H1 (cell line): ENCODE results near the gene GNG10. TPM values are rescaled to one million over a fixed set of nuclear protein-coding genes. Genes with fewer than 3 reads are reported as not detected.

Experiments
- CTCF ChIA-PET: fragments of 300-600 bp; sonication (Branson Sonifier 250); formaldehyde crosslinking; loops from one replicate; lab custom pipeline; 2021; ENCODE audit not compliant: partially characterized antibody; lab: Charles Lee
- POLR2A ChIA-PET: fragments of 300-600 bp; sonication (Branson Sonifier 250); formaldehyde crosslinking; loops from one replicate; lab custom pipeline; 2021; ENCODE audit warnings: inconsistent platforms; ENCODE audit not compliant: partially characterized antibody; lab: Charles Lee
- DNase-seq, 2 experiments: peaks; one replicate each; pipeline versions ENCODE4 v3.0.0 to v3.0.0-alpha.2; 2010 to 2022; ENCODE audit warnings: low spot score in 2 of 2, low read depth in 1 of 2, mixed read lengths in 1 of 2
- FAIRE-seq: peaks from 2 replicates; lab custom pipeline; 2011; peaks lifted over from hg19 to GRCh38; lab: Jason Lieb, UNC
- H2AFZ ChIP-seq: 2 replicates; pipeline ENCODE4 v1.8.1; 2012; ENCODE audit warnings: low read length, inconsistent platforms
- H2AK5ac ChIP-seq: 2 replicates; pipeline ENCODE4 v1.6.1; 2013; ENCODE audit warnings: low read depth, low read length
- H2BK120ac ChIP-seq: replicated peaks from 2 replicates; pipeline ENCODE3; 2013; ENCODE audit warnings: low read depth, low read length, inconsistent platforms
- H2BK12ac ChIP-seq: 2 replicates; pipeline ENCODE4 v1.6.1; 2013; ENCODE audit warnings: low read depth, low read length
- H2BK15ac ChIP-seq: 2 replicates; pipeline ENCODE4 v1.6.1; 2013; ENCODE audit warnings: low read length
- H2BK20ac ChIP-seq: 2 replicates; pipeline ENCODE4 v1.6.1; 2013; ENCODE audit warnings: low read length
- H2BK5ac ChIP-seq: 2 replicates; pipeline ENCODE4 v1.6.1; 2013; ENCODE audit warnings: low read depth, low read length
- H3K14ac ChIP-seq: 2 replicates; pipeline ENCODE4 v1.6.1; 2013; ENCODE audit warnings: inconsistent platforms; ENCODE audit not compliant: insufficient read length
- H3K18ac ChIP-seq: 2 replicates; pipeline ENCODE4 v1.6.1; 2013; ENCODE audit warnings: low read length; ENCODE audit errors: extremely low read depth
- H3K23ac ChIP-seq: 2 replicates; pipeline ENCODE4 v1.6.1; 2013; ENCODE audit warnings: inconsistent platforms; ENCODE audit not compliant: insufficient read length
- H3K23me2 ChIP-seq: 2 replicates; pipeline ENCODE4 v1.6.1; 2013; ENCODE audit warnings: low read depth, low read length
- H3K27ac ChIP-seq: 2 replicates; pipeline ENCODE4 v1.6.1; 2011; ENCODE audit warnings: low read depth, low read length, inconsistent platforms
- H3K27me3 ChIP-seq, 4 experiments: replicated peaks in 1 of 4; 1 replicate in 1 of 4; 2 replicates in 3 of 4; pipeline versions ENCODE4 v1.6.1 to v1.8.1; 2011 to 2013; ENCODE audit warnings: low read length in 3 of 4, mild to moderate bottlenecking in 3 of 4, inconsistent platforms in 2 of 4, mixed read lengths in 2 of 4, moderate library complexity in 1 of 4; ENCODE audit not compliant: control insufficient read depth in 3 of 4, insufficient read depth in 3 of 4; ENCODE audit errors: extremely low read depth in 1 of 4
- H3K36me3 ChIP-seq, 4 experiments: 2 replicates each; pipeline versions ENCODE4 v1.6.1 to v1.8.1; 2011 to 2013; ENCODE audit warnings: mild to moderate bottlenecking in 4 of 4, low read length in 3 of 4, moderate library complexity in 2 of 4, control low read depth in 1 of 4, inconsistent platforms in 1 of 4; ENCODE audit not compliant: insufficient read depth in 4 of 4, control insufficient read depth in 2 of 4
- H3K4ac ChIP-seq: replicated peaks from 2 replicates; pipeline ENCODE3; 2013; ENCODE audit warnings: low read length, low read depth, mixed read lengths, inconsistent platforms; ENCODE audit not compliant: insufficient read length
- H3K4me1 ChIP-seq, 4 experiments: replicated peaks in 1 of 4; 1 replicate in 1 of 4; 2 replicates in 3 of 4; pipeline versions ENCODE4 v1.6.1 to v1.8.1; 2011 to 2013; ENCODE audit warnings: low read length in 3 of 4, inconsistent platforms in 2 of 4, mixed read lengths in 1 of 4; ENCODE audit not compliant: insufficient read depth in 4 of 4, control insufficient read depth in 3 of 4
- H3K4me2 ChIP-seq, 2 experiments: 2 replicates each; pipeline versions ENCODE4 v1.6.1 to v1.8.1; 2011 to 2013; ENCODE audit warnings: low read depth in 2 of 2, low read length in 2 of 2, control low read depth in 1 of 2, inconsistent platforms in 1 of 2, mild to moderate bottlenecking in 1 of 2; ENCODE audit not compliant: insufficient read depth in 1 of 2
- H3K4me3 ChIP-seq, 4 experiments: fragments of 200-600, 300-600 bp in 1 of 4; sonication (generic), shearing (Covaris generic), sonication (Bioruptor Twin) in 1 of 4; 2 replicates each; pipeline versions ENCODE4 v1.5.1 to v1.8.1; 2011 to 2016; ENCODE audit warnings: low read length in 4 of 4, low read depth in 3 of 4, control low read depth in 2 of 4, inconsistent platforms in 2 of 4, mild to moderate bottlenecking in 2 of 4, mixed read lengths in 1 of 4, moderate library complexity in 1 of 4; ENCODE audit not compliant: insufficient read depth in 2 of 4; ENCODE audit errors: extremely low read depth in 1 of 4
- H3K56ac ChIP-seq: replicated peaks from 2 replicates; pipeline ENCODE3; 2013; ENCODE audit warnings: low read depth, mild to moderate bottlenecking, mixed read lengths, low read length, inconsistent platforms; ENCODE audit not compliant: insufficient read length
- H3K79me1 ChIP-seq: 2 replicates; pipeline ENCODE4 v1.6.1; 2013; ENCODE audit warnings: low read depth, low read length, control low read depth
- H3K79me2 ChIP-seq, 2 experiments: 2 replicates each; pipeline versions ENCODE4 v1.6.1 to v1.8.1; 2012 to 2013; ENCODE audit warnings: low read length in 2 of 2, mild to moderate bottlenecking in 2 of 2, inconsistent platforms in 1 of 2; ENCODE audit not compliant: insufficient read depth in 2 of 2, control insufficient read depth in 1 of 2
- H3K9ac ChIP-seq, 4 experiments: replicated peaks in 1 of 4; 1 replicate in 1 of 4; 2 replicates in 3 of 4; pipeline versions ENCODE4 v1.6.1 to v1.8.1; 2011 to 2013; ENCODE audit warnings: low read depth in 3 of 4, low read length in 3 of 4, control low read depth in 2 of 4, mild to moderate bottlenecking in 2 of 4, moderate library complexity in 2 of 4, inconsistent platforms in 1 of 4; ENCODE audit errors: extremely low read depth in 1 of 4
- H3K9me3 ChIP-seq, 2 experiments: 2 replicates each; pipeline versions ENCODE4 v1.6.1 to v1.8.1; 2012 to 2013; ENCODE audit warnings: mild to moderate bottlenecking in 2 of 2, moderate library complexity in 2 of 2, control low read depth in 1 of 2, inconsistent platforms in 1 of 2, low read depth in 1 of 2, low read length in 1 of 2, mixed read lengths in 1 of 2; ENCODE audit not compliant: insufficient read depth in 2 of 2
- H4K20me1 ChIP-seq, 2 experiments: replicated peaks in 1 of 2; 2 replicates each; pipeline versions ENCODE3 to v1.8.1; 2011 to 2013; ENCODE audit warnings: inconsistent platforms in 2 of 2, low read length in 2 of 2, mild to moderate bottlenecking in 1 of 2; ENCODE audit not compliant: insufficient read depth in 2 of 2, control insufficient read depth in 1 of 2
- H4K5ac ChIP-seq: 2 replicates; pipeline ENCODE4 v1.6.1; 2013; ENCODE audit warnings: low read length, low read depth, mixed read lengths, inconsistent platforms; ENCODE audit not compliant: insufficient read length
- H4K8ac ChIP-seq: 2 replicates; pipeline ENCODE4 v1.8.0; 2013; ENCODE audit warnings: mild to moderate bottlenecking, moderate library complexity, low read length, inconsistent platforms; ENCODE audit not compliant: insufficient read depth; ENCODE audit errors: extremely low read depth
- H4K91ac ChIP-seq: replicated peaks from 2 replicates; pipeline ENCODE3; 2013; ENCODE audit warnings: low read length, mixed read lengths, inconsistent platforms; ENCODE audit not compliant: insufficient read length
- BACH1 ChIP-seq: IDR thresholded peaks from 2 replicates; pipeline ENCODE4 v1.6.1; 2012; ENCODE audit warnings: low read length, improper control_type of control experiment
- BCL11A ChIP-seq, 2 experiments: IDR thresholded peaks; one replicate each; pipeline ENCODE4 v1.6.1; 2011; ENCODE audit warnings: low read depth in 2 of 2, low read length in 2 of 2, mild to moderate bottlenecking in 2 of 2
- POU5F1 ChIP-seq: IDR thresholded peaks from 2 replicates; pipeline ENCODE4 v1.6.1; 2011; ENCODE audit warnings: low read depth, mild to moderate bottlenecking, low read length, moderate library complexity
- RNF2 ChIP-seq: fragments of 200-900, 300-1000 bp; sonication (generic); IDR thresholded peaks from 2 replicates; pipeline ENCODE4 v1.7.1; 2016; ENCODE audit warnings: borderline replicate concordance, low read depth, mild to moderate bottlenecking, antibody characterized with exemption, low read length; ENCODE audit not compliant: poor library complexity, severe bottlenecking; ENCODE audit errors: missing control alignments
- SIRT6 ChIP-seq: IDR thresholded peaks from one replicate; pipeline ENCODE4 v1.7.1; 2012; ENCODE audit warnings: low read length, inconsistent platforms
- WGBS, 2 experiments: shearing (Covaris generic) in 1 of 2; methylation state at CpG; one replicate each; pipeline versions ENCODE4 v1.1.6 to v1.1.7; 2013 to 2015; ENCODE audit warnings: low lambda C conversion rate in 2 of 2, mixed read lengths in 2 of 2, inconsistent platforms in 1 of 2, low coverage in 1 of 2, missing lambda C conversion rate in 1 of 2; ENCODE audit not compliant: insufficient replicate concordance in 2 of 2, insufficient coverage in 1 of 2, insufficient read length in 1 of 2; ENCODE audit errors: extremely low coverage in 1 of 2, missing lambda C conversion rate in 1 of 2; 5-methylcytosine and 5-hydroxymethylcytosine counted together
- polyA plus RNA-seq, 7 experiments: library from polyadenylated mRNA; depleted of rRNA in 3 of 7; stranded (reverse) in 5 of 7; unstranded in 2 of 7; fragments of >200 nt in 5 of 7; fragments of 200-250 nt in 2 of 7; gene quantifications; 1 replicate in 5 of 7; 2 replicates in 1 of 7; 4 replicates in 1 of 7; pipeline versions ENCODE4 v1.2.1 to v1.2.3, GENCODE V29; 2011 to 2013; ENCODE audit warnings: missing spikeins in 2 of 7, mixed read lengths in 2 of 7
- total RNA-seq: library from RNA; stranded (reverse); fragmentation: NEBNext Ultra II Directional; extraction: Animal tissue kit (Norgen Biotek cat#: 25700); gene quantifications from 2 replicates; pipeline ENCODE4 v1.2.1, GENCODE V29; 2021

The GNG10 gene
- total and polyA plus RNA-seq, 2 of the 8 experiments (the other 6 are each of a cell fraction or from before 2014, with no cell fraction given) = 24.7 to 28.5 TPM

- no peak overlapping the region for H3K23ac ChIP-seq
- H3K4ac ChIP-seq = no peak overlapping the region
- no peak overlapping the region for H2AK5ac ChIP-seq
- CTCF ChIA-PET = interaction anchor here (1.0 kb wide), 1 partner anchor 9 kb away, joined by 3 read pairs; no protein-coding TSS in a partner anchor
- H2BK15ac ChIP-seq = no peak overlapping the region
- 86% methylated on average over 1 of the region's 1 CpG; no CpG with 5 or more reads in 1 of the 2 experiments for WGBS, 2 experiments
- no peak overlapping the region for H4K5ac ChIP-seq
- no peak overlapping the region for H2BK120ac ChIP-seq
- H3K4me1 ChIP-seq = no peaks in the 10 kb centered on the region
- H2BK20ac ChIP-seq = no peak overlapping the region
- no peaks in the 10 kb centered on the region for H3K27me3 ChIP-seq
- no peak overlapping the region for H3K18ac ChIP-seq
- H3K79me1 ChIP-seq = no peaks in the 10 kb centered on the region
- H4K91ac ChIP-seq = no peak overlapping the region
- no peak overlapping the region for H3K9ac ChIP-seq
- FAIRE-seq (no peak), DNase-seq (no peak)
- no peak overlapping the region for H3K14ac ChIP-seq
- no peak overlapping the region for H3K4me2 ChIP-seq
- no peak overlapping the region for H3K56ac ChIP-seq
- H3K27ac ChIP-seq = no peak overlapping the region
- no peak overlapping the region for H2BK12ac ChIP-seq
- POLR2A ChIA-PET = interaction anchor here (1.2 kb wide), 1 partner anchor 10 kb away, joined by 3 read pairs; no protein-coding TSS in a partner anchor
- H3K9me3 ChIP-seq = no peaks in the 10 kb centered on the region
- H3K23me2 ChIP-seq = no peaks in the 10 kb centered on the region
- no peak overlapping the region for H2AFZ ChIP-seq
- no peak overlapping the region for H2BK5ac ChIP-seq
- no peak overlapping the region for H3K4me3 ChIP-seq
- H4K8ac ChIP-seq = no peak overlapping the region
- H3K36me3 ChIP-seq = no peaks in the 10 kb centered on the region; a peak in 1 of 8 replicates
- H4K20me1 ChIP-seq = no peaks in the 10 kb centered on the region
- H3K79me2 ChIP-seq = no peaks in the 10 kb centered on the region
- no peak for TF ChIP-seq BACH1
- no peak for TF ChIP-seq POU5F1
- TF ChIP-seq SIRT6 = no peak
- no peak for TF ChIP-seq BCL11A (IDR thresholded peaks at IDR 0.05; ENCODE audit: low read depth in 2 of 2, low read length in 2 of 2)
- no peak for TF ChIP-seq RNF2
These were observed 22.0 kb downstream of the GNG10 start for GRCh38 chr9:111683392-111683791.
